GM03348 (cell line): ENCODE measurements around the gene TGFBR3.

Source experiments
- DNase-seq: peaks from one replicate; pipeline ENCODE4 v3.0.0; 2012; ENCODE audit warnings: low spot score

Gene TGFBR3

GRCh38 chr1:91732291-91733107 is 153.5 kb downstream of the TGFBR3 start:
- peak; percentile 71 for DNase-seq

- DNase-seq: peak; percentile 25
Observed at GRCh38 chr1:91731815-91732214, 154.1 kb downstream of the TGFBR3 start.

GRCh38 chr1:91730801-91731732 is 154.9 kb downstream of the TGFBR3 start:
- DNase-seq: peak; percentile 60

GRCh38 chr1:91729621-91730358 is 156.2 kb downstream of the TGFBR3 start:
- no peak for DNase-seq

GRCh38 chr1:91727763-91728162 is 158.2 kb downstream of the TGFBR3 start:
- peak; percentile 24 for DNase-seq

GRCh38 chr1:91725989-91726721 is 159.8 kb downstream of the TGFBR3 start:
- peak; percentile 82 for DNase-seq

GRCh38 chr1:91725618-91725988 is 160.3 kb downstream of the TGFBR3 start:
- no peak for DNase-seq

- no peak for DNase-seq
Observed at GRCh38 chr1:91724644-91725043, 161.3 kb downstream of the TGFBR3 start.

GRCh38 chr1:91724231-91724630 is 161.7 kb downstream of the TGFBR3 start:
- no peak for DNase-seq

- DNase-seq: no peak
Observed at GRCh38 chr1:91720044-91720443, 165.9 kb downstream of the TGFBR3 start.

- DNase-seq: no peak
Observed at GRCh38 chr1:91718877-91719276, 167.1 kb downstream of the TGFBR3 start.

- no peak for DNase-seq
Observed at GRCh38 chr1:91718368-91718767, 167.6 kb downstream of the TGFBR3 start.

- DNase-seq: no peak
Observed at GRCh38 chr1:91717839-91718238, 168.1 kb downstream of the TGFBR3 start.

GRCh38 chr1:91716339-91716738 is 169.6 kb downstream of the TGFBR3 start:
- DNase-seq: no peak

GRCh38 chr1:91715416-91716000 is 170.4 kb downstream of the TGFBR3 start:
- no peak for DNase-seq

GRCh38 chr1:91714867-91715381 is 171.0 kb downstream of the TGFBR3 start:
- no peak for DNase-seq

GRCh38 chr1:91712981-91713841 is 172.7 kb downstream of the TGFBR3 start:
- peak; percentile 30 for DNase-seq

GRCh38 chr1:91712393-91712792 is 173.6 kb downstream of the TGFBR3 start:
- no peak for DNase-seq

- DNase-seq: no peak
Observed at GRCh38 chr1:91711504-91712247, 174.3 kb downstream of the TGFBR3 start.
